HG03139 (cell line): Measurements from ENCODE around the gene GPR87.

ENCODE experiments used
- ATAC-seq: cut with Tn5 transposase; IDR thresholded peaks from one replicate; pipeline ENCODE4 v1.9.1; 2021; ENCODE audit not compliant: unreplicated experiment

Gene GPR87

GRCh38 chr3:151316267-151316991, at the start of gene GPR87:
Gene GPR87 (minus strand): TSS chr3:151316820. CDS start chr3:151300100, 16,720 bp downstream.
- ATAC-seq, result no peak

- no peak for ATAC-seq
Observed at GRCh38 chr3:151362751-151363174, 46.1 kb upstream of the GPR87 start.

GRCh38 chr3:151357463-151357850, 40.8 kb upstream of the GPR87 start:
- ATAC-seq, result no peak

GRCh38 chr3:151356794-151357462, 40.3 kb upstream of the GPR87 start:
- no peak for ATAC-seq

- no peak for ATAC-seq
Observed at GRCh38 chr3:151351648-151352047, 35.0 kb upstream of the GPR87 start.

- ATAC-seq, result peak; percentile 68
Observed at GRCh38 chr3:151351219-151351618, 34.6 kb upstream of the GPR87 start.

- no peak for ATAC-seq
Observed at GRCh38 chr3:151350656-151351055, 34.0 kb upstream of the GPR87 start.

- ATAC-seq, result no peak
Observed at GRCh38 chr3:151347432-151347831, 30.8 kb upstream of the GPR87 start.

- ATAC-seq, result no peak
Observed at GRCh38 chr3:151346292-151346691, 29.7 kb upstream of the GPR87 start.

- no peak for ATAC-seq
Observed at GRCh38 chr3:151345859-151346258, 29.2 kb upstream of the GPR87 start.

GRCh38 chr3:151331696-151332095, 15.1 kb upstream of the GPR87 start:
- ATAC-seq, result no peak

- ATAC-seq, result no peak
Observed at GRCh38 chr3:151330899-151331298, 14.3 kb upstream of the GPR87 start.

- ATAC-seq, result no peak
Observed at GRCh38 chr3:151330379-151330778, 13.8 kb upstream of the GPR87 start.

- ATAC-seq, result no peak
Observed at GRCh38 chr3:151329363-151329762, 12.7 kb upstream of the GPR87 start, which contains the start of gene P2RY13. Gene P2RY13 (minus strand): TSS chr3:151329549. CDS start chr3:151329528, 21 bp downstream.

GRCh38 chr3:151328298-151328995, 11.8 kb upstream of the GPR87 start:
- no peak for ATAC-seq

GRCh38 chr3:151327571-151328198, 11.1 kb upstream of the GPR87 start:
- no peak for ATAC-seq

- ATAC-seq, result no peak
Observed at GRCh38 chr3:151322511-151322910, 5.9 kb upstream of the GPR87 start.

GRCh38 chr3:151321526-151321925, 4.9 kb upstream of the GPR87 start:
- no peak for ATAC-seq

GRCh38 chr3:151320131-151320530, 3.5 kb upstream of the GPR87 start:
- no peak for ATAC-seq

GRCh38 chr3:151319628-151320027, 3.0 kb upstream of the GPR87 start:
- no peak for ATAC-seq

- ATAC-seq, result no peak
Observed at GRCh38 chr3:151318991-151319390, 2.4 kb upstream of the GPR87 start.
